HG03159 (cell line): Measurements from ENCODE around the gene RASGRF1.

Experiments used
- ATAC-seq: cut with Tn5 transposase; IDR thresholded peaks from one replicate; pipeline ENCODE4 v1.9.1; 2021; ENCODE audit warnings: mild to moderate bottlenecking, moderate library complexity; ENCODE audit not compliant: unreplicated experiment

RASGRF1 gene

GRCh38 chr15:78922527-78922926 is 168.1 kb downstream of the RASGRF1 start:
- ATAC-seq: no peak

- ATAC-seq: no peak
Observed at GRCh38 chr15:78921940-78922339, 168.6 kb downstream of the RASGRF1 start.

GRCh38 chr15:78921517-78921916 is 169.1 kb downstream of the RASGRF1 start:
- ATAC-seq: no peak

DNA sequence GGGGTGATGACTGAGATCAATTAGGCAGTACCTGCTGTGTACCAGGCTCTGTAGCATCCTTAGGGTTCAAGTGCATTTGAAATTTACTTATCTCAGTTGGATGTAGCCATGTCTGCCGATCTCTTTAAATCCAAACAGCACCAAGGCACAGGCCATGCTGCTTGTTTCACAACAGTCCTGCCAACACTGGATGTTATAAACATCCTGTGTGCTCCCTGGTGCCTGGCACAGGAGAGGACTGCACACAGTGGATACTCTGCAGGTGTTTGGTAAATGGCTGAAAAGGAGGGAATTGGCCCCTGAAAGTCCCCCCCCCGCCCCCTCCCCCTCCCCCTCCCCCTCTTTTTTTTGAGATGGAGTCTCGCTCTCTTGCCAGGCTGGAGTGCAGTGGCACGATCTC is 172.7 kb downstream of the RASGRF1 start:
- no peak for ATAC-seq

DNA sequence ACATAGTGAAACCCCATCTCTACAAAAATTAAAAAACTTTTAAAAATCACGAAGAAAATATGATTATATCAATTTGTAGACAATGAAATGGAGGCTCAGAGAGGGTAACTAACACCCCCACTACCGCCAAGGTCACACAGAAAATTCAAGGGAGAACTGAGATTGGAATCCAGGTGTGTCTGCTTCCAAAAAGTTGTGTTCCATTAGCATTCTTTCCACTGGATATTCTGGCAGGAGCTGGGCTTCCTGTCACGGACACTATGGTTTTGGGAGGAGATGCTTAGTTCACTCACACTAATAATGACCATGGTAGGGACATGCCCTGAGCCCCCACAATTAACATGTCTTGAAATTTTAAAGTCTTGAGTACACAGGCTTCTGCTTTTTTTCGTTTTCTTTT is 174.5 kb downstream of the RASGRF1 start:
- ATAC-seq: no peak

- no peak for ATAC-seq
Observed at GRCh38 chr15:78915341-78916087, 175.1 kb downstream of the RASGRF1 start.

- no peak for ATAC-seq
Observed at GRCh38 chr15:78914027-78914764, 176.4 kb downstream of the RASGRF1 start.

GRCh38 chr15:78913012-78913411 is 177.6 kb downstream of the RASGRF1 start:
- no peak for ATAC-seq

DNA sequence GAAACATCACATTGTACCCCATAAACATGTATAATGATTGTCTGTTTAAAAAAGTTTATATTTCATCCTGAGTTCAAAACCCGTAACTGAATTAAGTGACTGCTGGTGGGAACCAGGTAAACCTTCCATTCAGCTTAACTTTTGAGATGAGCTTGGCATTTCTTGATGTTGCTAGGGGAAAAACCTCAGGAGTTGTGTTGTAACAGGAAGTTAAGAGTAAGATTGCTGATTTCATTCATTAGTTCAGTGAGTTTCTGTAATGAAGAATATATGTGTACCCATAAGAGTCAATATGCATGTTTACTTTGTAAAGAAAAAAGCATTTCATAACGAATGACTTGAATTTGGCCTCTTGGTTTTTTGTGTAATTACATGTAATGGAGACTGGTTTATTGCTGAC is 178.3 kb downstream of the RASGRF1 start:
- no peak for ATAC-seq

GRCh38 chr15:78910271-78910670 is 180.3 kb downstream of the RASGRF1 start:
- no peak for ATAC-seq
